Hematopoietic multipotent progenitor cell treated with erythropoietin and hydrocortisone succinate and interleukin-3 and kit ligand, for 17 days (in vitro differentiated cells): ENCODE measurements around the gene CST7.
A peak's percentile ranks its signal among the peaks of the same experiment; 100 is the strongest.
"Not testable (repeated sequence)": the region's sequence is repeated elsewhere in the genome, so short reads cannot be mapped to it uniquely, and the experiment has no call there.

Experiments used
- DNase-seq: peaks from one replicate; pipeline ENCODE4 v3.0.0-alpha.2; 2015; ENCODE audit warnings: low spot score

Gene CST7, protein sequence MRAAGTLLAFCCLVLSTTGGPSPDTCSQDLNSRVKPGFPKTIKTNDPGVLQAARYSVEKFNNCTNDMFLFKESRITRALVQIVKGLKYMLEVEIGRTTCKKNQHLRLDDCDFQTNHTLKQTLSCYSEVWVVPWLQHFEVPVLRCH

DNA sequence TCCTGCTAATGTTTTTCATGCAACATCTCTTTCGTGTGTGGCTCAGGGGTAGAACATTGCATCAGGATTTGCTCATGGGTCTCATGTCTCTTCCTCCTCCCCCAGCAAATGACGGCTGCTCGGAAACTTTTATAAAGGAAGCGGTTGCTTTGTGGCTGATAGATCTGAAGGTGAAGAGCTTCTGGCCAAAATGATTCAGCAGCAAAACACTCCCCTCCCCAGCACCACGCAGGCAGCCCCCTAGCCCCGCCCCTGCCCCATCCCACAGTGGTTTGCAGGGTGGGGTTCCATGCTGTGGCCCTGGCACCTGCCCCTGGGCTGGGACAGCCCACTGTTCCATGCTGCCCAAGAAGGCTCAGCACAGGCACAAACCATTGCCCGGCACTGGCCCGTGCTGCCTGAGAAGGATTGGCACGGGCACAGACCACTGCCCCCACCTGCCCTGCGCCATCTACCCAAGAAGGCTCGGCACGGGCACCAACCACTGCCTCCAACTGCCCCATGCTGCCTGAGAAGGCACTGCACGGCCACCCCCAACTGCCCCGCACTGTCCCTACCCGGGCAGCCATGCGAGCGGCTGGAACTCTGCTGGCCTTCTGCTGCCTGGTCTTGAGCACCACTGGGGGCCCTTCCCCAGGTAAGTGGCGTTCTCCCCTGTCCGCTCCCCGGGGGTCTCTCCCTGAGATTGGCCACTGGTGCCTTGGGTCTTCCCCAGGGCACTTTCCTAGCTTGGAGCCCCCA is at the start of gene CST7:
Gene CST7, plus strand, starts transcription at position 331 of the 741 bp plus-strand sequence. Its CDS starts 237 bp downstream, at position 568.
- DNase-seq = no peak

- DNase-seq = no peak
These were observed 42.3 kb upstream of the CST7 start for GRCh38 chr20:24906806-24907205.

DNA sequence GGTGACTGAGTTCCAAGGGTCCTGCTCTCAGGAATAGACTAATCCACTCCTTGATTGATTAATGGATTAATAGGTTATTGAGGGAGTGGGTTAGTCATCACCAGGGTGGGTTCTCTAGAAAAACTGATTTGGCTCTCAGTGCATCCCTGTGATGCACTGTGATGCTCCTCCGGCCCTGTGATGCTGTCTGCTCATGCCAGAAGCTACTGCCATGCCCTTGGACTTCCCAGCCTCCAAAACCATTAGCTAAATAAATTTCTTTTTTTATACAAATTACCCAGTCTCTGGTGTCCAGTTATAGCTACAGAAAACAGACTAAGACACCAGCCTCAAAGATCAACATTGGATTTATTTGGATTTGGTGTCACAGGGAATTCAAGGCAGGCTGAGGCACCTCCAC is 40.4 kb upstream of the CST7 start:
- DNase-seq = no peak

DNA sequence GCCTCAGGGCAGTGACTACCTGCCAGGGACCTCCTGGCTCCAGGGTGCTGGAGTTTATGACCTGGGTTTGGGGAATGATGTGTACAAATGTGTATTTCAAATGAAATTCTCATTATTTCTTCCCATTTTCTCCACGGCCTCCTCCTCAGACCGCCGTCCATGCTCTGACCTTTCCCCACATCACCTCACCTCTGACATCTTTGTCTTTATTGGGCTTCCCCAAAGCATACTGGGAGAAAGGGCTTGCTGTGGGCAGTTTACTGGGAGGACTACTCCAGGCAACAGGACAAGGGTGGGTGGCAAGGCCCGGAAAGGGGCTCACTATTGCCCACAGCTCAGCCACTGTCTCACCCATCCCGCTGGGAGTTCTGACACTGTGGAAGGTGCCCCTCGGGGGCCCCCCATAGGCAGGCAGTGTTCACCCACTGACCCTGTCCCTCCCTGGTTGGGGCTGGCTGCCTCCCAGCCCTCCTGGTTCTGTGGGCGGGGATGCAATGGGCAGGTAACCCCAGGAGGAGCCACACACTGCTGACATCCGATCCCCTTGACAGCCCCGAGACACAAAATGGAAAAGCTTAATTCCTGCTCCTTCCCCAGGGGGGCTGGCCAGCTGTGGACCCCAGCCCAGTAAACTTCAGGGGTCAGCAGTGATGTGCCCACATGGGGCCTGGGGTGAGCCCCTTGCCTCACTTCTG is 39.8 kb upstream of the CST7 start:
- no peak for DNase-seq

DNA sequence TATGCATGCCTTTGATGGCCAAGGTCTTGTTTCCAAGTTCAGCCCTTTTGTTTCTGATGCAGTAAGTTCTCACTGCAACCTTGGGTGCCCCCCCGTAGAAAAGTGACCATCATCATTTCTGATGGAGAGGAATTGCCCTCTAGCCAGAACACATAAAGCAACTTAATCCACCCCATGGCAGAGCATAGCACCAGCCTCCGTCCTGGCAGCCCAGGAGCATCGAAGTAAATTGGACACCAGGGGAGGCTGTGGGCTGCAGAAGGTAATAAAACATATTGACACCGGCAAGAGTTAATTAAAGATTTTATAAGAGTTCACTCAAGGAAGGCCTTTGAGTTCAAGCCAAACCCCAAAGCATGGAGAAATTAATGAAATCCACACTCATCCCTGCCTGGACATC is 39.2 kb upstream of the CST7 start:
- DNase-seq = no peak

DNA sequence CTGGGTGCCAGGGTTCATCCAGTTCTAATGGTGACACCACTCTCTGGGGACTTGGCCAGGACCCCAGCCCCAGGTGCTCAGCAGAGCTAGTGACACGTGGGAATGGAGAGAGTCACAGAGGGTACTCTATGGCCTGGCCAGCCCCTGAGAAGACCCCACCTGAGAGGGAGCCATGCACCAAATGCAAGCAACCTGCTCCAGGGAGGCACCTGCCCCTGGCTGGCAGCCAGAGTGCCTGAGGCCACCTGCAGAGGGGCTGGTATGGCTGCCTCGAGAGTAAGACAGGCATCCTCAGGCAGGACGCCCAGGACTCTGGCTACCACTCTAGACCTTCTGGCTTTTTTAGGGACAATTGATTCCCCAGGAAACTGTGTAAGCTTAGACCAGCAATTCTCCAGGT is 38.6 kb upstream of the CST7 start:
- no peak for DNase-seq

DNA sequence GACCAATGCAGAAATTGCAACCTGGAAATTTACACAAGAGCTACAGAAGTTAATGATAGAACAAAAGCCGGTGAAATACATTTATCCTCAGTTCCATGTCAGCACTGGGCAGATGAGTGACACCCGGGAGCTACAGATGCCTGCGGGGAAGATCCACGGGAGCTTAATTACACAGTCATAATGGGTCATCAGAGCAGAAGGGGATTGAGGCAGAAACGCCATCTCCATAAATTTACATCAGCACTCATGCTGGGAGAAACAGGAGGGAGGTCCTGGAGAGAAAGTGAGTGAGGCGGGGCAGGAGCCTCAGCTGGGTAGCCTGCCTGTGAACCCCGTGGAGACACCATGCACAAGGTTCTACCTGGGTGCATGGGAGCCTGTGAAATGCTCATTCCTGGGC is 37.6 kb upstream of the CST7 start:
- DNase-seq = no peak

DNA sequence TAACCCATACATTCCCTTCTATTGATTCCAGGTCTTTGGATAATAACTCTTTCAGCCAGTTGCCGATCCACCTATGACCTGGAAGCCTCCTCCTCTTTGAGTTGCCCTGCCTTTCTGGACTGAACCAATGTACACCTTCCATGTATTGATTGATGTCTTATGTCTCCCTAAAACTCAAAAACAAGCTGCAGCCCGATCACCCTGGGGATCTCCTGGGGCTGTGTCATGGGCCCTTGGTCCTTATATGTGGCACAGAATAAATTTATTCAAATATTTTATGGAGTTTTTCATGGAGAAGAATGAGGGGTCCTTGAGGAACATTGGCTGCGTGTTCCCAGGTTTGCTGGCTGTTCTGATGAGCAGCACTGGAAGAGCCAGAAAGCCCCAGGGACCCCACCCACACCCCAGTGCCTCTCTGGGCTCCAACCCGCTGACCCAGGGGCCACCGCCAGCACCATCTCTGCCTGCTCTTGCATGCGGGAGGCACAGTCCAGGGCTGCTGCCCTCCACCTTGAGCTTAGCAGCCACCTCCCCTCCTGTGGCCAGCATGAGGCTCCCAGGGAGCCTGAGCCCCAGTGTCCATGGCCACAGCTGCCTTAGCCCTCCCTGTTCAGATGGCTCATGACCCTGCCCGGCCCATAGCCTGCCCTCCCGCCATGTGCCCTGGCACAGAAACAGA is 36.5 kb upstream of the CST7 start:
- no peak for DNase-seq

- no peak for DNase-seq
These were observed 35.9 kb upstream of the CST7 start for GRCh38 chr20:24913076-24913628.

- DNase-seq = no peak
These were observed 34.5 kb upstream of the CST7 start for GRCh38 chr20:24914388-24915241.

GRCh38 chr20:24915440-24915839 is 33.6 kb upstream of the CST7 start:
- no peak for DNase-seq

DNA sequence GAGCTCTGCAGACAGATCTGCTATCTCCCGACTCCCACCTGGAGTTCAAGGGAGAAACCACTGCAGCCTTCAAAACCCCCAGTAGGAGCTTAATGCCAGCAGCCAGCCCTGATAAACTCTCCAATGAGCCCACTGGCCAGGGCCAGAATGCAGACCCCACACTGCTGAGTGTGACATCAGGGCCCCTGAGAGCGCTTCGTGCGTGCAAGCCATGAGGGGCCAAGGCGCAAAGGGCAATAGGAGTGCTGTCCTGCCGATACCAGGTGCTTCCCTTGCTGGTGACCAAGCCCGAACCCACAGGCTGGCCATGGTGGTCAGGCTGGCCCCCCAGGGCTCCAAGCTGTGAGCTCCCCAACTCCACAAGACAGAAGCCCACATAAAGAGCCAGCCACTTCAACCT is 33.2 kb upstream of the CST7 start:
- no peak for DNase-seq

DNA sequence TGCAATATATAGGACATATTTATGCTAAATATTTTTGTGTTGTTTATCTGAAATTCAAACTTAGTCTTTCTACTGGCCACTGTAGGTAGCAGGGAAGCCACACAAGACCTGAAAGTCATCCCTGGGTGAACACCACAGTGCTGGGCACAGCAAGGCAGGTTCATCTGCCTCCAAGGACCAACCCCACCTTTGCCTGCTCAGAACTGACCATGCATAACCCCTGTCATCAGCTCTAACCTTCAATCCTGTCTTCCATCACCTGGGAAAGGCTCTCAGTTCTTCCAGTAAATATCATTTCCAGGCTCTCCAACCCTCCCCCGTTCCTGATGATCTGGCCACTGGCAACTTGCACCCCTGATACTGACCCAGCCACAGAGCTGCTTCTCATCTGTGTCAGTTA is 32.7 kb upstream of the CST7 start:
- no peak for DNase-seq

- no peak for DNase-seq
These were observed 32.0 kb upstream of the CST7 start for GRCh38 chr20:24917056-24917455.

- DNase-seq = peak; percentile 20
These were observed 31.1 kb upstream of the CST7 start for GRCh38 chr20:24917797-24918578.

DNA sequence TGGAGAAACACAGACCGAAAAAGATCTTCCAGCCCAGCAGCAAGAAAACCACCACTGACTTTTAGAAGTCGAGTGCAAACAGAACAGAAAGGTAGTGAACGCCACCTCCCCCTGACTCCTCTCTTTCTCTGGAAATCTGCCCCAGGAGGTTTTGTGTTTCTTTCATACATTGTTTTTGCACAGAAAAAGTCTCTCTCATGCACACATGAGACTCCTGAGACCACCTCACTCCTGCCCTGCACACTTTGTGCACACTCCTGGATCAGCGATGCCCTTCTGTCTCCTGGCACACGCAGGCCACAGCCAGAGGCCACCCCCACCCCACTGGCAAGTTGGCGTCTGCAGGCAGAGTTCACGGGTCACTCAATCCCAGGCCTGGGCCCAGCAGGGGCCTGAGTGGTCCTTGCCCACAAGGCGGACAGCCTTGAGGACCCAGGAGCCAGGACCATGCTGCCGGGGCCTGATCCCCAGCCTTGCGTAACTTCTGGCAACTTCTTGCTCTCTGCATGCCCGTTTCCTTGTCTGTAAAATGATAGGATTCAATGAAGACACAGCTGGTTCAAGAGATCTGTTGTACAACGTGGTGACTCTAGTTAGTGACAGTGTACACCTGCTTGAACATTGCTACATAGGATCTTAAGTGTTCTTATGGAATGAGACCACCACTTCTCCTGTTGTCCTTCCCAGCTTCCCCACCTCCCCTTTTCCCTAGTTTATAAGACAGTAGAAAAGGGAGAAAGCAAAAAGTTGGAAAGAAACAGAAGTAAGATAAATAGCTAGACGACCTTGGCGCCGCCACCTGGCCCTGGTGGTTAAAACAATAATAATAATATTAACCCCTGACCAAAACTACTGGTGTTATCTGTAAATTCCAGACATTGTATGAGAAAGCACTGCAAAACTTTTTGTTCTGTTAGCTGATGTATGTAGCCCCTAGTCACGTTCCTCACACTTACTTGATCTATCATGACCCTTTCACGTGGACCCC is 30.2 kb upstream of the CST7 start:
- no peak for DNase-seq

DNA sequence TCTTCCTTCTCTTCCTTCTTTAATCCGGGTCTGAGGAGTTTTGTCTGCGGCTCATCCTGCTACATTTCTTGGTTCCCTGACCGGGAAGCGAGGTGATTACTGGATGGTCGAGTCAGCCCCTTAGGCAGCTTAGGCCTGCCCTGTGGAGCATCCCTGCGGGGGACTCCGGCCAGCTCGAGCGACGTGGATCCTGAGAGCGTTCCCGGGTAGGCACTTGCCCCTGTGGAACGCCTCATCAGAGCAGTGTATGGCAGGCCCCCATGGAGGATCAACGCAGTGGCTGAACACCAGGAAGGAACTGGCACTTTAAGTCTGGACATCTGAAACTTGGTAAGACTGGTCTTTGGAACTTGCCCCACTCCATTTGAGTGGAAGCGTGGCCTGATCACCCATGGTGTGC is 29.4 kb upstream of the CST7 start:
- DNase-seq = not testable (repeated sequence)

- DNase-seq = not testable (repeated sequence)
These were observed 28.4 kb upstream of the CST7 start for GRCh38 chr20:24920706-24921105.

DNA sequence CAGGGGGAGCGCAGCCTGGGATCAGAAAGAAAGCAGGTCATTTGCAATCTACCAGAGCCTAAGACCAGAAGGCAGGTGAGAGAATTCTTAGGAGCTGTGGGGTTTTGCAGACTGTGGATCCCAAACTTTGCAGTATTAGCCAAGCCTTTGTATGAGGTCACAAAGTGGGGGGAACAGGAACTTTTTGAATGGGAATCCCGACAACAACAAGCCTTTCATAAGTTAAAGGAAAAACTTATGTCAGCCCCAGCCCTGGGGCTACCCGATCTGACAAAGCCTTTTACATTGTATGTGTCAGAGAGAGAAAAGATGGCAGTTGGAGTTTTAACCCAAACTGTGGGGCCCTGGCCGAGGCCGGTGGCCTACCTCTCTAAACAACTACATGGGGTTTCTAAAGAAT is 19.8 kb upstream of the CST7 start:
- not testable (repeated sequence) for DNase-seq
